CD4-positive, CD25-positive, alpha-beta regulatory T cell (primary cell): ENCODE measurements around the gene SHANK2. TPM values are rescaled to one million over a fixed set of nuclear protein-coding genes. Genes with fewer than 3 reads are reported as not detected.

ENCODE experiments used
- ATAC-seq, 2 donors: fragments of 150-1000 bp; cut with Tn5 transposase; one replicate each; pipeline ENCODE4 v1.10.0; 2021; ENCODE audit warnings: low read depth in 2 of 2, moderate number of reproducible peaks in 2 of 2, moderate library complexity in 1 of 2
- DNase-seq, 3 donors: peaks; one replicate each; pipeline versions ENCODE4 v3.0.0 to v3.0.0-alpha.2; 2012 to 2022; ENCODE audit warnings: mixed read lengths in 1 of 3
- H3K27ac ChIP-seq: one replicate; pipeline ENCODE4 v1.7.0; 2013; ENCODE audit warnings: mild to moderate bottlenecking, low read length; ENCODE audit not compliant: insufficient read depth, poor library complexity, severe bottlenecking
- H3K27me3 ChIP-seq: one replicate; pipeline ENCODE4 v1.7.0; 2013; ENCODE audit warnings: low read length; ENCODE audit not compliant: control insufficient read depth, insufficient read depth
- H3K36me3 ChIP-seq: one replicate; pipeline ENCODE4 v1.7.0; 2013; ENCODE audit warnings: mild to moderate bottlenecking, low read length, moderate library complexity; ENCODE audit not compliant: control insufficient read depth, insufficient read depth
- H3K4me1 ChIP-seq: 2 replicates; pipeline ENCODE4 v1.7.0; 2013; ENCODE audit warnings: mild to moderate bottlenecking, low read length; ENCODE audit not compliant: insufficient read depth, control insufficient read depth, poor library complexity, severe bottlenecking
- H3K4me3 ChIP-seq: one replicate; pipeline ENCODE4 v1.7.0; 2013; ENCODE audit warnings: low read depth, mild to moderate bottlenecking, low read length, moderate library complexity
- H3K9me3 ChIP-seq, 2 experiments: 1 replicate in 1 of 2; 2 replicates in 1 of 2; pipeline ENCODE4 v1.7.0; 2013; ENCODE audit warnings: low read length in 2 of 2, mild to moderate bottlenecking in 1 of 2, moderate library complexity in 1 of 2; ENCODE audit not compliant: control insufficient read depth in 2 of 2
- H3K27ac Mint-ChIP-seq, 3 donors: one replicate each; pipeline ENCODE4 v1.8.0; 2020 to 2022; ENCODE audit warnings: mild to moderate bottlenecking in 3 of 3, mixed read lengths in 3 of 3, moderate library complexity in 2 of 3
- H3K27me3 Mint-ChIP-seq: one replicate; pipeline ENCODE4 v1.8.0; 2022; ENCODE audit warnings: mild to moderate bottlenecking, mixed read lengths
- H3K36me3 Mint-ChIP-seq: one replicate; pipeline ENCODE4 v1.8.0; 2020; ENCODE audit warnings: mixed read lengths
- H3K4me1 Mint-ChIP-seq, 4 donors: one replicate each; pipeline ENCODE4 v1.8.0; 2020 to 2022; ENCODE audit warnings: mixed read lengths in 4 of 4, mild to moderate bottlenecking in 1 of 4
- H3K4me3 Mint-ChIP-seq, 4 donors: one replicate each; pipeline ENCODE4 v1.8.0; 2020 to 2022; ENCODE audit warnings: mild to moderate bottlenecking in 4 of 4, mixed read lengths in 4 of 4, moderate library complexity in 3 of 4
- H3K9me3 Mint-ChIP-seq, 7 donors: one replicate each; pipeline ENCODE4 v1.8.0; 2020 to 2022; ENCODE audit warnings: mixed read lengths in 7 of 7, mild to moderate bottlenecking in 3 of 7, moderate library complexity in 2 of 7
- polyA plus RNA-seq, 4 donors: library from polyadenylated mRNA; unstranded; fragments of 300-500 nt; fragmentation: Illumina TruSeq; gene quantifications; one replicate each; pipeline ENCODE4 v1.2.3, GENCODE V29; 2021
- total RNA-seq: library from RNA; stranded (reverse); gene quantifications from one replicate; pipeline ENCODE4 v1.2.3, GENCODE V29; 2022

SHANK2 gene
- total and polyA plus RNA-seq, 5 donors from 2014 or later, result not detected

- Mint-ChIP-seq H3K4me3 (no peak overlapping the region), H3K9me3 (peaks cover 1 to 38% (median 12%) of the 10 kb centered on the region in 7 donors), H3K4me1 (no peaks in the 10 kb centered on the region), H3K27me3 (no peaks in the 10 kb centered on the region), H3K27ac (no peak overlapping the region), H3K36me3 (no peaks in the 10 kb centered on the region)
- Histone ChIP-seq H3K4me3 (no peak overlapping the region), H3K27ac (no peak overlapping the region), H3K36me3 (no peaks in the 10 kb centered on the region), H3K27me3 (no peaks in the 10 kb centered on the region), H3K9me3 (no peaks in the 10 kb centered on the region), H3K4me1 (no peaks in the 10 kb centered on the region)
- DNase-seq (no peak), ATAC-seq (no peak)
Observed at GRCh38 chr11:71293961-71294782, 41.8 kb upstream of the SHANK2 start.

DNA sequence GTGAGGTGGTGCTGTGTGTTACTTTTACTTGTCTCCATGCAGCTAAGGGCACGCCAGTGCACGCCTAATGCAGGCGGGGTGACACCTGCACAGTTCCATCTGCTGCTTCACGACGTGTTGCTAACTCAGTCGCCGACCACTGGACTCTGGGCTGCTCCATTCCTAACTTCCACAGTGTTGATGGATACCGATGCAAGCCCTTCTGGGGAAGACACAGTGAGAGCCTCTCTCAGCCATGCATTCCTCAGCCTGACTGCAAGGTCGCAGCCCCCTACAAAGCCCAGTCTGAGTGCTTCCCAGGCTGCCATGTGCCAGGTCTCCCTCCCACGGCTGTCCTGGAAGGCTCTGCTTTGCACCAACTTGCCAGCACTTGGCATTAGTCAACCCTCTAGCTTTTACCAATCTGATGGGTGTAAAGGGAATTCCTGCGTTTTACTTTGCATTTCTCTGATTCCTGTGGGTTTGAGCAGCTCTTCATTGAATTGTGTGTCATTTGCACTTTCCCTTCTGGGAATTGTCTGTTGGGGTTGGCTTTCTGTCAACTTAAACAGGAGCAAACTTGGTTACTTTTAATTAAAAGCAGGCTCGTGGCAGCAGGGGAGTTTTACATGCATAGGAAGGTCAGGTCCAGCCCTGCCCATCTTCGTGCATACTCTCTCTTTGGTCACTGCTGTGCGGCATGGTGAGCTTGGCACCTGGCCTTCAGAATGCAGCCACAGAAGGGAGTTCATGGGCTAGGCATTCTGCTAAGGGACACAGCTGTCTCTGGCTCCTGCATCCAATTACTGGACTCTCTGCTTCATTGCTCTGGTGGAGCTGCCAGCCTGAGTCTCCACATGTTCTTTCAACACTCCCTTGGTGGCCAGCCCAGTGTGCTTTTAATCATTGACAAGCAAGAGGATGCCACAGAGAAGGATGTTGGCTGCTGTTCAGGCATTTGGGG is 34.6 kb upstream of the SHANK2 start:
- H3K27ac Mint-ChIP-seq, result no peak overlapping the region
- no peak for DNase-seq
- H3K36me3 Mint-ChIP-seq, result no peaks in the 10 kb centered on the region
- Histone ChIP-seq H3K27ac (no peak overlapping the region), H3K36me3 (no peaks in the 10 kb centered on the region), H3K4me1 (no peaks in the 10 kb centered on the region), H3K4me3 (no peak overlapping the region), H3K27me3 (no peaks in the 10 kb centered on the region), H3K9me3 (no peaks in the 10 kb centered on the region)
- peaks cover 0 to 28% (median 12%) of the 10 kb centered on the region in 7 donors for H3K9me3 Mint-ChIP-seq
- no peak for ATAC-seq
- peaks cover 4% of the 10 kb centered on the region for H3K27me3 Mint-ChIP-seq
- no peak overlapping the region for H3K4me3 Mint-ChIP-seq
- no peaks in the 10 kb centered on the region for H3K4me1 Mint-ChIP-seq

DNA sequence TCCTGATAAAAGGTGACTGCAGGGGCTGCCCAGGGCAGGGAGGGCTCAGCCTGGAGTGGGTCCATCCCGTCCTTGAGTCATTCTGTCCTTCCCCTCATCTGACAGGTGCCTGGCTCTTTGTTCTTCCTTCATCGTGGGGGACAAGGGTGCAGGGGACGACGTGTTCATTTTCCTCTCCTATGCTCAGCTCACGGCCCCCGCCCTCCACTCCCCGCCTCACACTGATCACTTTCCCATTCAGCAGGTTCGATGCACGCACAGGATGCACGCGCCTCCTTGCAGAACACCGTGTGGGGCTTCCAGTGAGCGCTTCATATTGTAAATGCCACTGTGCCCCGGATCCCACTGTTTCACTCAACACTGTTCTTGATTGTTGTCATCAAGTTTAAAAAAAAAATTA is 32.7 kb upstream of the SHANK2 start:
- Mint-ChIP-seq H3K36me3 (no peaks in the 10 kb centered on the region), H3K9me3 (peaks cover 0 to 13% (median 3%) of the 10 kb centered on the region in 7 donors)

GRCh38 chr11:71284525-71285092 is 32.2 kb upstream of the SHANK2 start:
- no peak for DNase-seq
- Mint-ChIP-seq H3K4me3 (no peak overlapping the region), H3K27me3 (peaks cover 4% of the 10 kb centered on the region)

More for the DNA sequence above, 32.7 kb upstream of the SHANK2 start:
- no peaks in the 10 kb centered on the region for H3K36me3 ChIP-seq
- Mint-ChIP-seq H3K27ac (no peak overlapping the region), H3K4me1 (no peaks in the 10 kb centered on the region), H3K27me3 (peaks cover 4% of the 10 kb centered on the region), H3K4me3 (no peak overlapping the region)
- no peak overlapping the region for H3K4me3 ChIP-seq
- no peaks in the 10 kb centered on the region for H3K4me1 ChIP-seq
- DNase-seq, result no peak
- no peak overlapping the region for H3K27ac ChIP-seq
- H3K27me3 ChIP-seq, result no peaks in the 10 kb centered on the region
- no peaks in the 10 kb centered on the region for H3K9me3 ChIP-seq
- ATAC-seq, result no peak

DNA sequence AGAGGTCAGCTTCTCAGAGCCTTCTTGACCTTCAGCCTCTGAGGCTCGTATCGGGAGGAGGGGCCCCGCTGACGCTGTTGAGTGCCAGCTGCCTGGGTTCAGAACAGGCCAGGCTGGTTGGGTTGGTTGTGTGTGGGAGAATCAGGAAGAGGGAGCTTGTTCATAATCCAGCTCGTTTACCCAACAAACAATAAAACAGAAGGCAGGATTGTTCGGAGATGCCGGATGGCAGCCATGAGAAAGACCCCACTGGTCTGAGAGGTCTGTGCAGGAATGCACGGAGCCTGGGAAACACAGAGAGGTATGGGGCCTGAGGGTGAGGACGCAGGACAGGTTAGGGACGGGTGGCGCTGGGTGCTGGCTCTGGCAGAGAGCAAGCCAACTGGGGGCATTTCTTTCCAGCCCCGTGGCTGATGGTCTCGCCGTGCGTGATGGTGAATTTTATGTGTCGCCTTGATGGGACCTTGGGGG is 31.6 kb upstream of the SHANK2 start:
- no peak overlapping the region for H3K27ac Mint-ChIP-seq
- DNase-seq (no peak), ATAC-seq (no peak)
- Histone ChIP-seq H3K27me3 (no peaks in the 10 kb centered on the region), H3K9me3 (no peaks in the 10 kb centered on the region), H3K4me1 (no peaks in the 10 kb centered on the region), H3K4me3 (no peak overlapping the region), H3K27ac (no peak overlapping the region), H3K36me3 (no peaks in the 10 kb centered on the region)
- H3K9me3 Mint-ChIP-seq, result peaks cover 0 to 4% (median under 1%) of the 10 kb centered on the region in 7 donors
- no peaks in the 10 kb centered on the region for H3K36me3 Mint-ChIP-seq
- no peaks in the 10 kb centered on the region for H3K4me1 Mint-ChIP-seq
- no peak overlapping the region for H3K4me3 Mint-ChIP-seq
- H3K27me3 Mint-ChIP-seq, result peaks cover 4% of the 10 kb centered on the region

More at GRCh38 chr11:71284525-71285092, 32.2 kb upstream of the SHANK2 start:
- Histone ChIP-seq H3K27me3 (no peaks in the 10 kb centered on the region), H3K27ac (no peak overlapping the region), H3K36me3 (no peaks in the 10 kb centered on the region), H3K9me3 (no peaks in the 10 kb centered on the region), H3K4me1 (no peaks in the 10 kb centered on the region), H3K4me3 (no peak overlapping the region)
- H3K9me3 Mint-ChIP-seq, result peaks cover 0 to 10% (median 2%) of the 10 kb centered on the region in 7 donors
- H3K27ac Mint-ChIP-seq, result no peak overlapping the region
- H3K36me3 Mint-ChIP-seq, result no peaks in the 10 kb centered on the region
- H3K4me1 Mint-ChIP-seq, result no peaks in the 10 kb centered on the region
- ATAC-seq, result no peak

DNA sequence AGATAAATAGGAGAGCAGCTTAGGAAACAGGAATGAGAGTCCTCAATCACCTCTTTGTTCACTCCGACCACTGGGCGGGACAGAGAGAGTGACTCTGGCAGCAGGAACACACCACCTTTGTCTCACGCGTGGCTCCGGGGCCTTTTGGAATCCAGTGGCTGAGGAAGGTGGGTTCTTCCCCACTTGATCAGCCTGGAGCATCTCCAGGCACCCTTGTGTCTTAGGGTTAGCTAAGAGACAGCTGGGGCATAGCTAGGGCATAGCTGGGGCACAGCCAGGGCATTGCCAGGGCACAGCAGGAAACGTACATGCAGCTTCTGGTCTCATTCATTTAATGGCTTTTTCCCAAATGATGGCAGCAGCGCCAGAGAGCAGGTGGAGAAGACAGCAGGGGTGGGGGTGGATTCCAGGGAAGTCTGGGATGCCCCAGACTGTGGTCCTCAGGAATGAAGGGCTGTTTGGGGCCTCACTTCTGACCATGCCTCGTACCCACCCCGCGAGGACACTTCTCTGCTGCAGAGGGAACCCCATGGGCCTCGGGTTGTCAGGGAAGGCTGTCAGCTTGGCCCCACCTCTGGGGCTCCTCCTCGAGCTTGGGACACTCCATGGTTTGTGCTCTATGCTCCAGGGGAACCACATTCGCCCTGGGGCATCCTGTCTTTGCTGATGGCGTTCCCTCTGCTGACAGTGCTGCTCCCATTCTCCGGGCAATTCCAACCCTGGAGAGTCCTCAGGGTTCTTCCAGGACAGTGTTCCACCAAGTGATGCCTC is 30.4 kb upstream of the SHANK2 start:
- H3K4me3 Mint-ChIP-seq, result no peak overlapping the region
- H3K27me3 Mint-ChIP-seq, result peaks cover 4% of the 10 kb centered on the region
- H3K36me3 Mint-ChIP-seq, result no peaks in the 10 kb centered on the region
- Histone ChIP-seq H3K36me3 (no peaks in the 10 kb centered on the region), H3K4me1 (no peaks in the 10 kb centered on the region), H3K9me3 (no peaks in the 10 kb centered on the region), H3K27ac (no peak overlapping the region), H3K4me3 (no peak overlapping the region), H3K27me3 (no peaks in the 10 kb centered on the region)
- DNase-seq (no peak), ATAC-seq (no peak)
- H3K9me3 Mint-ChIP-seq, result peaks cover 0 to 3% (median 0%) of the 10 kb centered on the region in 7 donors
- H3K27ac Mint-ChIP-seq, result peak overlapping the region in 1 of 3 donors; percentile 14
- no peaks in the 10 kb centered on the region for H3K4me1 Mint-ChIP-seq

- Mint-ChIP-seq H3K9me3 (peaks cover 0 to 5% (median 0%) of the 10 kb centered on the region in 7 donors), H3K27me3 (peaks cover 4% of the 10 kb centered on the region), H3K36me3 (no peaks in the 10 kb centered on the region), H3K4me3 (no peak overlapping the region), H3K27ac (no peak overlapping the region), H3K4me1 (no peaks in the 10 kb centered on the region)
- H3K27me3 ChIP-seq, result no peaks in the 10 kb centered on the region
- H3K4me1 ChIP-seq, result no peaks in the 10 kb centered on the region
- ATAC-seq (no peak), DNase-seq (no peak)
- no peaks in the 10 kb centered on the region for H3K36me3 ChIP-seq
- no peaks in the 10 kb centered on the region for H3K9me3 ChIP-seq
- H3K27ac ChIP-seq, result no peak overlapping the region
- no peak overlapping the region for H3K4me3 ChIP-seq
Observed at GRCh38 chr11:71281831-71282230, 29.5 kb upstream of the SHANK2 start.
